Dedifferentiated amniotic fluid mesenchymal stem cell (primary cell): Measurements from ENCODE around the gene SPATA7.

ENCODE experiments used
- DNase-seq: peaks from one replicate; pipeline ENCODE4 v3.0.0-alpha.2; 2016; ENCODE audit errors: extremely low spot score

The SPATA7 gene

DNA sequence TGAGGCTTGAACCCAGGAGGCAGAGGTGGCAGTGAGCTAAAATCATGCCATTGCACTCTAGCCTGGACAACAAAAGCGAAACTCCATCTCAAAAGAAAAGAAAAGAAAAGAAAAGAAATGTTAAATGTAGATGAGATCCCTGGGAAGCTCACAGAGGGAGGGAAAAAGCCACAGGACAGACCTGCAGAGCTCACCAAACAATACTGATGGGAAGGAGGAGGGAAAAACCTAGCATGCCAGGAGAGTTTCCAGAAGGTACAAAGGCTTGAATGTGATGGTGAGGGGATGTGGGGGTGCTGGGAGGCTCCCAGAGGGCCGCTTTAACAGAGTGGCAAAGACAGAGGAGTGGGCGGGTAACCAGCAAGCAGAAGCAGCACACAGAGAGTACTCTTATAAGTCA, 97.1 kb downstream of the SPATA7 start:
- no peak for DNase-seq
